ENCODE results near the gene OCA2. TPM values are rescaled to one million over a fixed set of nuclear protein-coding genes. Genes with fewer than 3 reads are reported as not detected.

OCA2 gene
- total RNA-seq, 1 donor from 2014 or later, result 1.7 TPM

DNA sequence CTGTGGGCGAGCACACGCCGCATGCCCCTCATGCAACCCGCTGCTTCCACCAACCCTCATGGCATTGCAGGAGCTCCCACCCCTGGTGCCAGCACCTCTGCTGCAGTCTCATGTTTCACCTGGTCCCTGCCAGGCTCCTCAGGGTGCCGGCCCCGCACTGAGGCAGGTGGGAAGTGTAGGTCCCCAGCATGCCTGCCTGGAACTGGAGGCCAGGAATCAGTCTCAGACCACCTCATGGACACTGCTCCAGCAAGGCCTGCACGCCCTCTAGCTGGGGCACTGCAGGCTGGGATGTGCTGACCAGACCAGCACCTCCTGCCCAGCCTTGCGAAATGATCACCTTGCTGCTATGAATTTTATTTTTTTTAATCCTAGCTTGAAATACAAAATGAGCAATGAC is 39.1 kb downstream of the OCA2 start:
- Mint-ChIP-seq H3K27ac (ENCODE audit: unreplicated experiment) (no peak overlapping the region), H3K36me3 (ENCODE audit: unreplicated experiment) (peaks cover 12% of the 10 kb centered on the region), H3K27me3 (ENCODE audit: unreplicated experiment) (no peaks in the 10 kb centered on the region), H3K4me3 (ENCODE audit: unreplicated experiment) (no peak overlapping the region), H3K9me3 (ENCODE audit: unreplicated experiment) (peaks cover 3% of the 10 kb centered on the region), H3K4me1 (ENCODE audit: low read depth, unreplicated experiment) (peaks cover 2% of the 10 kb centered on the region)
- TF ChIP-seq CTCF (IDR thresholded peaks at IDR 0.05; ENCODE audit: partially characterized antibody, unreplicated experiment), result no peak
- DNase-seq, result no peak

DNA sequence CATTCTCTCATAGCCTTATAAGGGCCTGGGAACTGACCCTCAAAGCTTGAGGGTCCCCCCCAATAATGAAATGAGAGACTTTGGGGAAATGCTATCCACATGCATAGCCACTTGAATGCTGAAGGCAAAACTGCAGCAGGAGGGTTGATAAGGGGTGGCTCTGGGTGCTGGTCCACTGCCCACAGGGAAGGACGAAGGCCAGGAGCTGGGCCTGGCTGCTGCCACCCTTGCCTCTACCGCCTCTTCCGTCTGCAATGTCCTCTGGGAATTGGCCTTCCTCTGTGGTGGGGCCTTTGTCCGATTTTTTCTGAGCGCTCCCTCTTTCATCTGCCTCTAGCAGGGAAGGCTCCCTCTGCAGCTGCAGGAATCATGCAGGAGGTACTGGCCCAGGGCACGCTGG is 41.0 kb downstream of the OCA2 start:
- Mint-ChIP-seq H3K4me1 (ENCODE audit: low read depth, unreplicated experiment) (peaks cover 3% of the 10 kb centered on the region), H3K27ac (ENCODE audit: unreplicated experiment) (no peak overlapping the region), H3K9me3 (ENCODE audit: unreplicated experiment) (no peaks in the 10 kb centered on the region), H3K36me3 (ENCODE audit: unreplicated experiment) (peaks cover 2% of the 10 kb centered on the region), H3K27me3 (ENCODE audit: unreplicated experiment) (peaks cover 1% of the 10 kb centered on the region), H3K4me3 (ENCODE audit: unreplicated experiment) (no peak overlapping the region)
- no peak for TF ChIP-seq CTCF (IDR thresholded peaks at IDR 0.05; ENCODE audit: partially characterized antibody, unreplicated experiment)
- no peak for DNase-seq

- DNase-seq, result no peak
- TF ChIP-seq CTCF (IDR thresholded peaks at IDR 0.05; ENCODE audit: partially characterized antibody, unreplicated experiment), result no peak
- Mint-ChIP-seq H3K36me3 (ENCODE audit: unreplicated experiment) (peaks cover 8% of the 10 kb centered on the region), H3K4me1 (ENCODE audit: low read depth, unreplicated experiment) (peaks cover 1% of the 10 kb centered on the region), H3K9me3 (ENCODE audit: unreplicated experiment) (peaks cover 4% of the 10 kb centered on the region), H3K27ac (ENCODE audit: unreplicated experiment) (no peak overlapping the region), H3K27me3 (ENCODE audit: unreplicated experiment) (peaks cover 4% of the 10 kb centered on the region), H3K4me3 (ENCODE audit: unreplicated experiment) (no peak overlapping the region)
These were observed 47.0 kb downstream of the OCA2 start for GRCh38 chr15:28051955-28052633.

GRCh38 chr15:28049581-28049980 is 49.5 kb downstream of the OCA2 start:
- H3K27me3 Mint-ChIP-seq (ENCODE audit: unreplicated experiment), result peaks cover 5% of the 10 kb centered on the region
- H3K4me3 Mint-ChIP-seq (ENCODE audit: unreplicated experiment), result no peak overlapping the region
- peaks cover 12% of the 10 kb centered on the region for H3K36me3 Mint-ChIP-seq (ENCODE audit: unreplicated experiment)
- DNase-seq, result no peak
- peaks cover 4% of the 10 kb centered on the region for H3K9me3 Mint-ChIP-seq (ENCODE audit: unreplicated experiment)
- no peak for TF ChIP-seq CTCF (IDR thresholded peaks at IDR 0.05; ENCODE audit: partially characterized antibody, unreplicated experiment)
- H3K27ac Mint-ChIP-seq (ENCODE audit: unreplicated experiment), result no peak overlapping the region
- peaks cover 2% of the 10 kb centered on the region for H3K4me1 Mint-ChIP-seq (ENCODE audit: low read depth, unreplicated experiment)

GRCh38 chr15:28047277-28047676 is 51.8 kb downstream of the OCA2 start:
- no peak for DNase-seq
- H3K4me3 Mint-ChIP-seq (ENCODE audit: unreplicated experiment), result no peak overlapping the region
- peaks cover 14% of the 10 kb centered on the region for H3K4me1 Mint-ChIP-seq (ENCODE audit: low read depth, unreplicated experiment)
- no peak overlapping the region for H3K27ac Mint-ChIP-seq (ENCODE audit: unreplicated experiment)
- H3K9me3 Mint-ChIP-seq (ENCODE audit: unreplicated experiment), result peaks cover 4% of the 10 kb centered on the region
- TF ChIP-seq CTCF (IDR thresholded peaks at IDR 0.05; ENCODE audit: partially characterized antibody, unreplicated experiment), result no peak
- peaks cover 12% of the 10 kb centered on the region for H3K36me3 Mint-ChIP-seq (ENCODE audit: unreplicated experiment)
- peaks cover 5% of the 10 kb centered on the region for H3K27me3 Mint-ChIP-seq (ENCODE audit: unreplicated experiment)

Measured in glutamatergic neuron (in vitro differentiated cells).